Tibial artery (tissue), 4 donors: ENCODE results near the gene CLTCL1.
"Not testable (repeated sequence)": the region's sequence is repeated elsewhere in the genome, so short reads cannot be mapped to it uniquely, and the experiment has no call there.

ENCODE experiments used
- DNase-seq, 2 donors: peaks; one replicate each; pipeline ENCODE4 v3.0.0-alpha.2; 2019
- H3K27ac ChIP-seq, 2 donors: fragments of 200-600 bp; sonication (generic) in 1 of 2; 1 replicate in 1 of 2; 2 replicates in 1 of 2; pipeline ENCODE4 v1.5.1; 2018 to 2019; ENCODE audit warnings: mild to moderate bottlenecking in 1 of 2
- H3K27me3 ChIP-seq, 2 donors: fragments of 200-600 bp; sonication (generic) in 1 of 2; one replicate each; pipeline versions ENCODE4 v1.5.1 to v1.6.0; 2016 to 2019
- H3K36me3 ChIP-seq, 3 donors: fragments of 200-600 bp; sonication (generic) in 2 of 3; one replicate each; pipeline ENCODE4 v1.5.1; 2016 to 2019; ENCODE audit warnings: mild to moderate bottlenecking in 2 of 3
- H3K4me1 ChIP-seq, 4 donors: fragments of 200-600 bp; sonication (generic) in 2 of 4; 1 replicate in 3 of 4; 2 replicates in 1 of 4; pipeline ENCODE4 v1.5.1; 2016 to 2019
- H3K4me3 ChIP-seq, 2 donors: fragments of 200-600 bp; sonication (generic) in 1 of 2; 1 replicate in 1 of 2; 2 replicates in 1 of 2; pipeline ENCODE4 v1.5.1; 2018 to 2019; ENCODE audit warnings: mild to moderate bottlenecking in 2 of 2
- H3K9me3 ChIP-seq, 3 donors: fragments of 200-600 bp; sonication (generic) in 1 of 3; one replicate each; pipeline ENCODE4 v1.5.1; 2016 to 2019
- CTCF ChIP-seq, 2 experiments: fragments of 200-600 bp in 1 of 2; fragments of 450-650 bp in 1 of 2; IDR thresholded peaks; one replicate each; pipeline ENCODE4 v1.5.1; 2017 to 2019; ENCODE audit warnings: antibody characterized with exemption in 2 of 2, mild to moderate bottlenecking in 1 of 2, moderate library complexity in 1 of 2
- intact Hi-C: fragments of 100-400 bp; cut with DNase I; formaldehyde crosslinking; loops from one replicate; pipeline ENCODE4 v1.15.0; 2023; ENCODE audit warnings: low total_unique reads

The CLTCL1 gene

GRCh38 chr22:19330865-19331418, 39.4 kb upstream of the CLTCL1 start:
- no peak for TF ChIP-seq CTCF (IDR thresholded peaks at IDR 0.05)
- H3K9me3 ChIP-seq, result peaks cover 3 to 27% (median 7%) of the 10 kb centered on the region in 3 donors
- no peaks in the 10 kb centered on the region for H3K27me3 ChIP-seq
- DNase-seq, result no peak
- intact Hi-C loops, result no loop called here
- no peak overlapping the region for H3K4me3 ChIP-seq
- H3K4me1 ChIP-seq, result no peaks in the 10 kb centered on the region
- peaks cover 69 to 75% (median 71%) of the 10 kb centered on the region in 3 donors for H3K36me3 ChIP-seq
- H3K27ac ChIP-seq, result no peak overlapping the region

GRCh38 chr22:19330205-19330604, 38.7 kb upstream of the CLTCL1 start:
- Histone ChIP-seq H3K9me3 (peaks cover 3 to 27% (median 6%) of the 10 kb centered on the region in 3 donors), H3K36me3 (peaks cover 61 to 68% (median 64%) of the 10 kb centered on the region in 3 donors)
- H3K27ac ChIP-seq, H3K27me3 ChIP-seq, H3K4me3 ChIP-seq, intact Hi-C loops, H3K4me1 ChIP-seq, DNase-seq: not testable (repeated sequence)

- Histone ChIP-seq H3K4me3 (no peak overlapping the region), H3K4me1 (no peaks in the 10 kb centered on the region), H3K27me3 (no peaks in the 10 kb centered on the region), H3K27ac (no peak overlapping the region), H3K36me3 (peaks cover 56 to 61% (median 56%) of the 10 kb centered on the region in 3 donors), H3K9me3 (peaks cover 3 to 27% (median 6%) of the 10 kb centered on the region in 3 donors)
- no peak for DNase-seq
- intact Hi-C loops, result no loop called here
- no peak for TF ChIP-seq CTCF (IDR thresholded peaks at IDR 0.05)
These were observed 37.9 kb upstream of the CLTCL1 start for GRCh38 chr22:19329454-19329853.

- peaks cover 18 to 24% (median 23%) of the 10 kb centered on the region in 3 donors for H3K36me3 ChIP-seq
- peaks cover 0 to 22% (median 0%) of the 10 kb centered on the region in 3 donors for H3K9me3 ChIP-seq
- no peak for TF ChIP-seq CTCF (IDR thresholded peaks at IDR 0.05)
- no peaks in the 10 kb centered on the region for H3K27me3 ChIP-seq
- H3K4me3 ChIP-seq, result no peak overlapping the region
- no peak overlapping the region for H3K27ac ChIP-seq
- DNase-seq, result no peak
- H3K4me1 ChIP-seq, result no peaks in the 10 kb centered on the region
- intact Hi-C loops, result no loop called here
These were observed 33.9 kb upstream of the CLTCL1 start for GRCh38 chr22:19325296-19325948.

GRCh38 chr22:19323420-19323819, 31.9 kb upstream of the CLTCL1 start:
- H3K4me1 ChIP-seq, H3K4me3 ChIP-seq, DNase-seq, H3K36me3 ChIP-seq, intact Hi-C loops, H3K27me3 ChIP-seq, H3K27ac ChIP-seq: not testable (repeated sequence)
- H3K9me3 ChIP-seq, result peaks cover 0 to 22% (median 0%) of the 10 kb centered on the region in 3 donors

GRCh38 chr22:19321757-19322156, 30.2 kb upstream of the CLTCL1 start:
- DNase-seq, result no peak
- Histone ChIP-seq H3K4me1 (no peaks in the 10 kb centered on the region), H3K4me3 (no peak overlapping the region), H3K9me3 (peaks cover 0 to 20% (median 14%) of the 10 kb centered on the region in 3 donors), H3K36me3 (no peaks in the 10 kb centered on the region), H3K27me3 (no peaks in the 10 kb centered on the region), H3K27ac (no peak overlapping the region)
- no peak for TF ChIP-seq CTCF (IDR thresholded peaks at IDR 0.05)
- intact Hi-C loops, result no loop called here

- H3K36me3 ChIP-seq, DNase-seq, H3K27ac ChIP-seq, H3K27me3 ChIP-seq, H3K4me3 ChIP-seq, H3K4me1 ChIP-seq, intact Hi-C loops: not testable (repeated sequence)
- peaks cover 0 to 37% (median 29%) of the 10 kb centered on the region in 3 donors for H3K9me3 ChIP-seq
These were observed 28.6 kb upstream of the CLTCL1 start for GRCh38 chr22:19320136-19320535.
